A172 (cell line): ENCODE results near the gene CEP83. TPM values are rescaled to one million over a fixed set of nuclear protein-coding genes. Genes with fewer than 3 reads are reported as not detected.
"Not testable (repeated sequence)": the region's sequence is repeated elsewhere in the genome, so short reads cannot be mapped to it uniquely, and the experiment has no call there.

Experiments
- DNase-seq: peaks from one replicate; pipeline ENCODE4 v3.0.0-alpha.2; 2015; ENCODE audit warnings: low spot score
- total RNA-seq: library from RNA; depleted of rRNA; stranded (reverse); fragments of >200 nt; shearing (Covaris generic); gene quantifications from 2 replicates; pipeline ENCODE4 v1.2.3, GENCODE V29; 2014

CEP83 gene
- total RNA-seq, 1 experiment from 2014 or later, result 8.7 TPM

- no peak for DNase-seq
Observed at GRCh38 chr12:94380507-94380906, 79.2 kb downstream of the CEP83 start.

- no peak for DNase-seq
Observed at GRCh38 chr12:94379479-94380113, 80.1 kb downstream of the CEP83 start.

GRCh38 chr12:94377599-94377998 lies 82.1 kb downstream of the CEP83 start:
- DNase-seq, result no peak

- no peak for DNase-seq
Observed at GRCh38 chr12:94374124-94374523, 85.5 kb downstream of the CEP83 start.

- DNase-seq, result no peak
Observed at GRCh38 chr12:94372461-94372860, 87.2 kb downstream of the CEP83 start.

- DNase-seq, result no peak
Observed at GRCh38 chr12:94362653-94363052, 97.0 kb downstream of the CEP83 start.

- DNase-seq, result no peak
Observed at GRCh38 chr12:94359761-94360160, 99.9 kb downstream of the CEP83 start.

- no peak for DNase-seq
Observed at GRCh38 chr12:94353130-94353529, 106.5 kb downstream of the CEP83 start.

- no peak for DNase-seq
Observed at GRCh38 chr12:94340573-94340972, 119.1 kb downstream of the CEP83 start.

GRCh38 chr12:94338006-94338794 lies 121.5 kb downstream of the CEP83 start:
- no peak for DNase-seq

GRCh38 chr12:94336211-94336925 lies 123.3 kb downstream of the CEP83 start:
- no peak for DNase-seq

- DNase-seq, result no peak
Observed at GRCh38 chr12:94333396-94333795, 126.3 kb downstream of the CEP83 start.

- DNase-seq, result no peak
Observed at GRCh38 chr12:94329366-94329765, 130.3 kb downstream of the CEP83 start.

- no peak for DNase-seq
Observed at GRCh38 chr12:94327809-94328208, 131.9 kb downstream of the CEP83 start.

GRCh38 chr12:94326727-94327126 lies 132.9 kb downstream of the CEP83 start:
- peak; percentile 87 for DNase-seq

GRCh38 chr12:94326234-94326633 lies 133.4 kb downstream of the CEP83 start:
- DNase-seq, result no peak

- DNase-seq, result no peak
Observed at GRCh38 chr12:94322346-94322745, 137.3 kb downstream of the CEP83 start.

- no peak for DNase-seq
Observed at GRCh38 chr12:94320109-94320508, 139.6 kb downstream of the CEP83 start.

GRCh38 chr12:94318181-94318580 lies 141.5 kb downstream of the CEP83 start:
- no peak for DNase-seq

GRCh38 chr12:94316600-94316999 lies 143.1 kb downstream of the CEP83 start:
- DNase-seq, result not testable (repeated sequence)

GRCh38 chr12:94312378-94312777 lies 147.3 kb downstream of the CEP83 start:
- DNase-seq, result no peak

GRCh38 chr12:94309373-94309772 lies 150.3 kb downstream of the CEP83 start:
- DNase-seq, result no peak

- DNase-seq, result no peak
Observed at GRCh38 chr12:94308612-94309011, 151.1 kb downstream of the CEP83 start.
